ENCODE data around the gene ARIH1. TPM values are rescaled to one million over a fixed set of nuclear protein-coding genes. Genes with fewer than 3 reads are reported as not detected.

ARIH1 gene
- total RNA-seq, 4 donors from 2014 or later: 42.6 to 90.0 (median 58.5) TPM

GRCh38 chr15:72450805-72451204, 23.3 kb upstream of the ARIH1 start:
- Histone ChIP-seq H3K27ac (no peak overlapping the region), H3K9me3 (no peaks in the 10 kb centered on the region), H3K36me3 (no peaks in the 10 kb centered on the region), H3K4me3 (replicated peaks in 1 of 3) (no peak overlapping the region), H3K4me1 (no peaks in the 10 kb centered on the region), H3K27me3 (no peaks in the 10 kb centered on the region)
- TF ChIP-seq POLR2A (IDR thresholded peaks at IDR 0.05): no peak
- TF ChIP-seq, protein P1, sequence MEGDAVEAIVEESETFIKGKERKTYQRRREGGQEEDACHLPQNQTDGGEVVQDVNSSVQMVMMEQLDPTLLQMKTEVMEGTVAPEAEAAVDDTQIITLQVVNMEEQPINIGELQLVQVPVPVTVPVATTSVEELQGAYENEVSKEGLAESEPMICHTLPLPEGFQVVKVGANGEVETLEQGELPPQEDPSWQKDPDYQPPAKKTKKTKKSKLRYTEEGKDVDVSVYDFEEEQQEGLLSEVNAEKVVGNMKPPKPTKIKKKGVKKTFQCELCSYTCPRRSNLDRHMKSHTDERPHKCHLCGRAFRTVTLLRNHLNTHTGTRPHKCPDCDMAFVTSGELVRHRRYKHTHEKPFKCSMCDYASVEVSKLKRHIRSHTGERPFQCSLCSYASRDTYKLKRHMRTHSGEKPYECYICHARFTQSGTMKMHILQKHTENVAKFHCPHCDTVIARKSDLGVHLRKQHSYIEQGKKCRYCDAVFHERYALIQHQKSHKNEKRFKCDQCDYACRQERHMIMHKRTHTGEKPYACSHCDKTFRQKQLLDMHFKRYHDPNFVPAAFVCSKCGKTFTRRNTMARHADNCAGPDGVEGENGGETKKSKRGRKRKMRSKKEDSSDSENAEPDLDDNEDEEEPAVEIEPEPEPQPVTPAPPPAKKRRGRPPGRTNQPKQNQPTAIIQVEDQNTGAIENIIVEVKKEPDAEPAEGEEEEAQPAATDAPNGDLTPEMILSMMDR (IDR thresholded peaks at IDR 0.05): no peak
- WGBS, 2 donors: 78 to 91% methylated on average over 6 of the region's 6 CpGs
- intact Hi-C loops (cut with DNase I): no loop called here
- no peak for DNase-seq

DNA sequence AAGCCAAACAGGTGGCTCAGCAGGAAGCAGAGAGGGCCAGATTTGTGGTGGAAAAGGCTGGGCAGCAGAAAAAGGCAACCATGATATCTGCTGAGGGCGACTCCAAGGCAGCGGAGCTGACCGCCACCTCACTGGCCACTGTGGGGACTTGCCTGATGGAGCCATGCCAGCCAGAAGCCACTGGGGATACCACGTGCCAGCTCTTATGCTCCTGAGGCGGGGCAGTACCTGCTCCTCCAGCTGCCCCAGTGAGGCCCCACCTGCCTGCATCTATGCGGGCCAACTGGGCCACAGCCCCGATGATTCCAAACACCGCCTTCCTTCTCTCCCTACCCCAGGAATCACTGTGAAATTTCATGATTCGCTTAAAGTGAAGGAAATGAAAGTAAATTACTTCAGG, 22.9 kb upstream of the ARIH1 start:
- H3K4me3 ChIP-seq (replicated peaks in 1 of 3): no peak overlapping the region
- no peaks in the 10 kb centered on the region for H3K36me3 ChIP-seq
- H3K9me3 ChIP-seq: no peaks in the 10 kb centered on the region
- DNase-seq: no peak
- H3K27me3 ChIP-seq: no peaks in the 10 kb centered on the region
- no peaks in the 10 kb centered on the region for H3K4me1 ChIP-seq
- intact Hi-C loops (cut with DNase I): no loop called here
- no peak overlapping the region for H3K27ac ChIP-seq
- 81 to 84% methylated on average over 8 to 9 of the region's 9 CpGs for WGBS, 2 donors
- TF ChIP-seq POLR2A (IDR thresholded peaks at IDR 0.05): no peak
- TF ChIP-seq, protein P1 (IDR thresholded peaks at IDR 0.05): no peak

DNA sequence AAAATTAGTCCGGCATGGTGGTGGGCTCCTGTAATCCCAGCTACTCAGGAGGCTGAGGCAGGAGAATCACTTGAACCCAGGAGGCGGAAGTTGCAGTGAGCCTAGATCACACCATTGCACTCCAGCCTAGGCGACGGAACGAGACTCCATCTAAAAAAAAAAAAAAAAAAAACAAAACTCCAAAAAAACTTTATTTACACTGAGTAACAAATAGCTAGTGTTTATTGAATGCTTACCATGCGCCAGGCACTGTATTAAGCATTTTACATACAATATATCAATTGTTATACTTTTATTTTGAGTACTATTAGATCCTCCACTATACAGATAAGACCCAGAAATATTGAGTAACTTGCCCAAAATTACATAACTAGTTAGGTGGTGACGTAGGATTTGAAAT, 17.4 kb upstream of the ARIH1 start:
- intact Hi-C loops (cut with DNase I): no loop called here
- WGBS, 2 donors: 92 to 94% methylated on average over 7 of the region's 7 CpGs

DNA sequence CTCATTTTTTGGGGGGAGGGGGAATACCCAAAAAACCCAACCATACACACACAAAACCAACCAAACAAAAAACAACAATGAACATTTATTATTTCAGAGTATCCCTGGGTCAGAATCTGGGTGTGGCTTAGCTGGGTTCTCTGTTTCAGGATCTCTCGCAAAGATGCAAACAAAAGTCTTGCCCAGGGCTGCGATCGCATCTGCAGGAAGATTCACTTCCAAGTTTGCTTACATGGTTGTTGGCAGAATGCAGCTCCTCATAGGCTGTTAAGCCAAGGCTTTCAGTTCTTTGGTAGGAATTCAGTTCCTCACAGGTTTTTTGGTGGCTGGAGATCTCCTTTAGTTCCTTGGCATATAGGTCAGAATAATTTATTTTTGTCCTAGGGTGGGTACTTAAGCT, 13.7 kb upstream of the ARIH1 start:
- Histone ChIP-seq H3K4me3 (replicated peaks in 1 of 3) (no peak overlapping the region), H3K9me3 (no peaks in the 10 kb centered on the region), H3K27me3 (no peaks in the 10 kb centered on the region), H3K27ac (no peak overlapping the region), H3K4me1 (no peaks in the 10 kb centered on the region), H3K36me3 (no peaks in the 10 kb centered on the region)
- intact Hi-C loops (cut with DNase I): no loop called here
- no peak for TF ChIP-seq POLR2A (IDR thresholded peaks at IDR 0.05)
- TF ChIP-seq, protein P1 (IDR thresholded peaks at IDR 0.05): no peak
- DNase-seq: no peak
- 95 to 100% methylated on average over 3 of the region's 3 CpGs for WGBS, 2 donors

More for the DNA sequence above, 17.4 kb upstream of the ARIH1 start:
- no peaks in the 10 kb centered on the region for H3K4me1 ChIP-seq
- H3K36me3 ChIP-seq: no peaks in the 10 kb centered on the region
- H3K9me3 ChIP-seq: no peaks in the 10 kb centered on the region
- no peak for DNase-seq
- H3K27ac ChIP-seq: no peak overlapping the region
- H3K27me3 ChIP-seq: no peaks in the 10 kb centered on the region
- TF ChIP-seq POLR2A (IDR thresholded peaks at IDR 0.05): no peak
- TF ChIP-seq, protein P1 (IDR thresholded peaks at IDR 0.05): no peak
- no peak overlapping the region for H3K4me3 ChIP-seq (replicated peaks in 1 of 3)

- 93 to 100% methylated on average over 2 of the region's 2 CpGs for WGBS, 2 donors
- Histone ChIP-seq H3K4me3 (replicated peaks in 1 of 3) (no peak overlapping the region), H3K9me3 (no peaks in the 10 kb centered on the region), H3K36me3 (no peaks in the 10 kb centered on the region), H3K27ac (no peak overlapping the region), H3K27me3 (no peaks in the 10 kb centered on the region), H3K4me1 (no peaks in the 10 kb centered on the region)
- intact Hi-C loops (cut with DNase I): no loop called here
- no peak for DNase-seq
- TF ChIP-seq, protein P1 (IDR thresholded peaks at IDR 0.05): no peak
- TF ChIP-seq POLR2A (IDR thresholded peaks at IDR 0.05): no peak
These were observed 10.4 kb upstream of the ARIH1 start for GRCh38 chr15:72463702-72464101.

All from thyroid gland (tissue), 4 donors.